GM18870 (cell line): ENCODE results near the gene CTNNA2.

Experiments
- ATAC-seq: cut with Tn5 transposase; IDR thresholded peaks from one replicate; pipeline ENCODE4 v1.9.1; 2021; ENCODE audit warnings: moderate library complexity; ENCODE audit not compliant: unreplicated experiment

The CTNNA2 gene

GRCh38 chr2:79611448-79612016, 98.7 kb downstream of the CTNNA2 start:
- ATAC-seq: no peak

- ATAC-seq: no peak
Measured at GRCh38 chr2:79612999-79613398, 100.1 kb downstream of the CTNNA2 start.

GRCh38 chr2:79619442-79619841, 106.6 kb downstream of the CTNNA2 start:
- ATAC-seq: no peak

GRCh38 chr2:79619976-79620375, 107.1 kb downstream of the CTNNA2 start:
- ATAC-seq: no peak

- ATAC-seq: no peak
Measured at GRCh38 chr2:79620679-79621078, 107.8 kb downstream of the CTNNA2 start.

GRCh38 chr2:79621252-79621651, 108.4 kb downstream of the CTNNA2 start:
- no peak for ATAC-seq

- no peak for ATAC-seq
Measured at GRCh38 chr2:79621755-79622154, 108.9 kb downstream of the CTNNA2 start.

GRCh38 chr2:79622508-79622907, 109.7 kb downstream of the CTNNA2 start:
- ATAC-seq: no peak

GRCh38 chr2:79627237-79627636, 114.4 kb downstream of the CTNNA2 start:
- no peak for ATAC-seq

GRCh38 chr2:79630060-79630459, 117.2 kb downstream of the CTNNA2 start:
- ATAC-seq: no peak

GRCh38 chr2:79630972-79631557, 118.2 kb downstream of the CTNNA2 start:
- no peak for ATAC-seq

GRCh38 chr2:79638410-79638809, 125.6 kb downstream of the CTNNA2 start:
- no peak for ATAC-seq

- no peak for ATAC-seq
Measured at GRCh38 chr2:79638954-79639353, 126.1 kb downstream of the CTNNA2 start.

- no peak for ATAC-seq
Measured at GRCh38 chr2:79640001-79640400, 127.2 kb downstream of the CTNNA2 start.

- no peak for ATAC-seq
Measured at GRCh38 chr2:79649531-79649930, 136.7 kb downstream of the CTNNA2 start.

GRCh38 chr2:79660557-79660956, 147.7 kb downstream of the CTNNA2 start:
- no peak for ATAC-seq

GRCh38 chr2:79665091-79665490, 152.2 kb downstream of the CTNNA2 start:
- no peak for ATAC-seq

GRCh38 chr2:79666430-79666829, 153.6 kb downstream of the CTNNA2 start:
- ATAC-seq: no peak

- no peak for ATAC-seq
Measured at GRCh38 chr2:79669714-79670113, 156.9 kb downstream of the CTNNA2 start.

- ATAC-seq: no peak
Measured at GRCh38 chr2:79670198-79670597, 157.3 kb downstream of the CTNNA2 start.

- no peak for ATAC-seq
Measured at GRCh38 chr2:79686884-79687283, 174.0 kb downstream of the CTNNA2 start.

GRCh38 chr2:79695248-79695647, 182.4 kb downstream of the CTNNA2 start:
- ATAC-seq: no peak

GRCh38 chr2:79697200-79697599, 184.3 kb downstream of the CTNNA2 start:
- ATAC-seq: no peak
